Measurements from ENCODE around the gene GPR132. TPM values are rescaled to one million over a fixed set of nuclear protein-coding genes. Genes with fewer than 3 reads are reported as not detected.

GPR132 gene
- total and polyA plus RNA-seq, 4 donors = 2.3 to 19.5 (median 5.7) TPM

DNA sequence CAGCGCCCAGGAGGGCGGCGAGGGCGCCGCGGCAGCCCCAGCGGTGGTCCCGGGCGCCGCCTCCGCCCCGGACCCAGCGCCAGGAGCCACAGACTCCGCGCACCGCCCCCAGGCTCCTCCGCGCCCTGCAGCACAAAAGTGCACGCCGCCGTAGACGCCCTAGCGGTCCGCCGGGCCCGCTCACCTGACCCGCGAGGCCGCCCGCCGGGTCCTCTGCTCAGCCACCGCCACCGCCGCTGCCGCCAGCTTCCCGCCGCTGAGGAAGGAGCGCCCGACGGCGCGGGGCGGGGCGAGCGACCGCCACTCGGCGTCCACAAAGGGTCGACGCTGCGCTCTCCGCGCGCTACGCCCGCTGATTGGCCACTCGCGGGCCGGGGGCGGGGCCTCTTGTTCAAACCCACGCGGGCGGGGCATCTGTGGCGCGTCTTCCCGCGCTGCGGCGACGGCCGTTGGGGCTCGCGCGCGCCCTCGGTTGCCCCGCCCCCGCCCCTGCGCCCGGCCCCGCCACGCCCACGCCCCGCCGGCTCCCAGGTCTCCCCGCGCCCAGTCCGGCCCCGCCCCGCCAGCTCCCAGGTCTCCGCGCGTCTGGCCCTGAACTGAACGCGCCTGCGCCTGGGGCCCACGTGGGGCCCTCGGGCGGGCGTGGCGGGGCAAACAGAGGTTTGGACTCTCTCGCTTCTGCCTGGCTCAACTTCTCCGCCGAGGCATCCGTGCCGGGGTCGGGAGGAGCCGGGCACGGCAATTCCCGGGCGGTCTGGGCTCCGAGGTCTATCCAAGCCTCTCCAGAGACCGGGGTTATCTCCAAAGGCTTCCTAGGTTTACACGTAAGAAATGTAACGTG, 44.2 kb downstream of the GPR132 start, which contains the start of gene CDCA4:
Gene CDCA4 (minus strand): TSS at position 269 of the 841 bp plus-strand sequence. CDS start 9,154 bp downstream, outside the sequence.
- peak within 1 kb of the TSS; percentile 63 to 82 for H3K9ac ChIP-seq (ENCODE audit: insufficient read depth in 1 of 2, low read length in 2 of 2)
- H3K27me3 ChIP-seq (ENCODE audit: control insufficient read depth in 3 of 3, insufficient read depth in 3 of 3, low read length in 2 of 3) = no peaks in the 10 kb centered on the region
- TF ChIP-seq, protein P1, sequence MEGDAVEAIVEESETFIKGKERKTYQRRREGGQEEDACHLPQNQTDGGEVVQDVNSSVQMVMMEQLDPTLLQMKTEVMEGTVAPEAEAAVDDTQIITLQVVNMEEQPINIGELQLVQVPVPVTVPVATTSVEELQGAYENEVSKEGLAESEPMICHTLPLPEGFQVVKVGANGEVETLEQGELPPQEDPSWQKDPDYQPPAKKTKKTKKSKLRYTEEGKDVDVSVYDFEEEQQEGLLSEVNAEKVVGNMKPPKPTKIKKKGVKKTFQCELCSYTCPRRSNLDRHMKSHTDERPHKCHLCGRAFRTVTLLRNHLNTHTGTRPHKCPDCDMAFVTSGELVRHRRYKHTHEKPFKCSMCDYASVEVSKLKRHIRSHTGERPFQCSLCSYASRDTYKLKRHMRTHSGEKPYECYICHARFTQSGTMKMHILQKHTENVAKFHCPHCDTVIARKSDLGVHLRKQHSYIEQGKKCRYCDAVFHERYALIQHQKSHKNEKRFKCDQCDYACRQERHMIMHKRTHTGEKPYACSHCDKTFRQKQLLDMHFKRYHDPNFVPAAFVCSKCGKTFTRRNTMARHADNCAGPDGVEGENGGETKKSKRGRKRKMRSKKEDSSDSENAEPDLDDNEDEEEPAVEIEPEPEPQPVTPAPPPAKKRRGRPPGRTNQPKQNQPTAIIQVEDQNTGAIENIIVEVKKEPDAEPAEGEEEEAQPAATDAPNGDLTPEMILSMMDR (IDR thresholded peaks at IDR 0.05; ENCODE audit: control extremely low read depth, extremely low read depth) = no peak
- H3K4me3 ChIP-seq = peak within 1 kb of the TSS; percentile 92
- H3K27ac ChIP-seq (ENCODE audit: low read depth in 1 of 2, low read length in 1 of 2) = peak within 1 kb of the TSS; percentile 91 to 97
- H3K9me3 ChIP-seq (ENCODE audit: control insufficient read depth in 4 of 4, insufficient read depth in 3 of 4, low read length in 3 of 4) = no peaks in the 10 kb centered on the region
- peak; percentile 97 for ATAC-seq (ENCODE audit: insufficient read depth, low FRiP score)
- no peaks in the 10 kb centered on the region for H3K36me3 ChIP-seq (ENCODE audit: control insufficient read depth in 4 of 4, insufficient read depth in 4 of 4, low read length in 4 of 4)
- DNase-seq = peak; percentile 98
- peaks cover 7 to 36% (median 7%) of the 10 kb centered on the region in 5 donors for H3K4me1 ChIP-seq (ENCODE audit: control insufficient read depth in 5 of 5, insufficient read depth in 5 of 5, low read length in 5 of 5)
- WGBS, 2 donors = 0% methylated on average over 61 to 115 of the region's 115 CpGs

DNA sequence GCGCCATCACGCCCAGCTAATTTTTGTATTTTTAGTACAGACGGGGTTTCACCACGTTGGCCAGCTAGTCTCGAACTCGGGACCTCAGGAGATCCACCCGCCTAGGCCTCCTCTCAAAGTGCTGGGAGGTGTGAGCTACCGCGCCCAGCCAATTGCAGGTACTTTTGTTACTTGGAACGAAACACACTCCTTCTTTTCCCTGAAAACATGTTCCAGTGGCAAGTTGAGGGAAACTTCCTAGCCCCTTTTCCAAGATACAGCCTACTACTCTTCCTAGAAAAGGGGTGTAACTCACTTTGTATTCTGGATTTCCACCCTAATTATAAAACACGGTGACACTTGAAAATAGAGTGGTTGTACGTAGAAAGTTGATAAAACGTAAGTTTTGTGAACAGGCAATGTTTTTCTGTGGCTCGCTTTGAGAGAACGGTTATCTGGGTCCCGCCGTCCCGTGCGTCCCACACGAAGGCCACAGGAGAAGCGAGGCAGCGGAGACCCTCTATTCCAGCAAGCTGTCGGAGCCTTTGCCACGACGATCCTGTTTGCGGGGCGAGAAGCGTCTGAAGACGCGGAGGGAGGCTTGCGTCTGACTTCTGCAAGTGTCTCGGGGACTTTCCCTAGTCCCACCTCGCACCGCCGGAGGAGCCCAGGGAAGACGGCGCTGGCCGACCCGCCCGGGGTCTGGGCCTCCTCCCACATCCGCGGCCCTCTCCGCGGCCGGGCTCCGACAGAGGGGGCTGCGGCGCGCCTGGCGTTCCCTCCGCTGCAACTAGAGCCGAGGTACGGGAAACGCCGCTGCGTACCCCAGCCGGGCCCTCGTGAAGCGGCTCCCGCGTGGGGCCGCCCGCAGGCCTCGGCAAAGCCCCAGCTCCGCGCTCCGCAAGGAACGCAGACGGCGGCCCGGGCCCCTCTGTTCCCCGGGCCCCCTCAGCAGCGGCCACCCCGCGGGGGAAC, 45.1 kb downstream of the GPR132 start:
- no peaks in the 10 kb centered on the region for H3K27me3 ChIP-seq (ENCODE audit: control insufficient read depth in 3 of 3, insufficient read depth in 3 of 3, low read length in 2 of 3)
- H3K4me3 ChIP-seq = peak overlapping the region; percentile 92
- no peaks in the 10 kb centered on the region for H3K9me3 ChIP-seq (ENCODE audit: control insufficient read depth in 4 of 4, insufficient read depth in 3 of 4, low read length in 3 of 4)
- TF ChIP-seq, protein P1 (IDR thresholded peaks at IDR 0.05; ENCODE audit: control extremely low read depth, extremely low read depth) = no peak
- DNase-seq (peak; percentile 58 to 60 (median 60)), ATAC-seq (ENCODE audit: insufficient read depth, low FRiP score) (no peak)
- peak overlapping the region; percentile 77 to 91 for H3K27ac ChIP-seq (ENCODE audit: low read depth in 1 of 2, low read length in 1 of 2)
- H3K4me1 ChIP-seq (ENCODE audit: control insufficient read depth in 5 of 5, insufficient read depth in 5 of 5, low read length in 5 of 5) = peaks cover 5 to 39% (median 7%) of the 10 kb centered on the region in 5 donors
- no peaks in the 10 kb centered on the region for H3K36me3 ChIP-seq (ENCODE audit: control insufficient read depth in 4 of 4, insufficient read depth in 4 of 4, low read length in 4 of 4)
- H3K9ac ChIP-seq (ENCODE audit: insufficient read depth in 1 of 2, low read length in 2 of 2) = peak overlapping the region in 1 of 2 donors; percentile 78
- 6 to 11% methylated on average over 52 to 75 of the region's 75 CpGs for WGBS, 2 donors

DNA sequence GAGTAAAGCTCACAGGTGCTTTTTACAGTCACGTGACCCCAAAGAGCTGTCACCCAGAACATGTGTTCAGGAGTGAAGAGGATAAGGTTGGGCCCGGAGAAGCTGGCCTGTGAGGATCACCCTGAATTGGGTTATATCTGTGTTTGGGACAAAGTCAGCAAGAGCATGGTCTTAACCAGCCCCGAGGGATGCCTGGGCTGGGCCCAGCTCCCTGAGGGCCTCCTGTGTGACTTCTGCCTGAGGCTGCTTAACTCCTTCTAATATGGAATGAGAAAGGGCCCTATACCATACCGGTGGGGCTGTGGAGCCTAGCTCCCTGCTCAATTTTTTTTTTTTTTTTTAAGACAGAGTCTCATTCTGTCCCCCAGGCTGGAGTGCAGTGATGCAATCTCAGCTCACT, 46.8 kb downstream of the GPR132 start:
- 82 to 93% methylated on average over 4 of the region's 4 CpGs for WGBS, 2 donors

More for the DNA sequence above, 46.8 kb downstream of the GPR132 start:
- TF ChIP-seq, protein P1 (IDR thresholded peaks at IDR 0.05; ENCODE audit: control extremely low read depth, extremely low read depth) = no peak
- H3K27me3 ChIP-seq (ENCODE audit: control insufficient read depth in 3 of 3, insufficient read depth in 3 of 3, low read length in 2 of 3) = no peaks in the 10 kb centered on the region
- DNase-seq (no peak), ATAC-seq (ENCODE audit: insufficient read depth, low FRiP score) (no peak)
- H3K36me3 ChIP-seq (ENCODE audit: control insufficient read depth in 4 of 4, insufficient read depth in 4 of 4, low read length in 4 of 4) = no peaks in the 10 kb centered on the region
- no peak overlapping the region for H3K9ac ChIP-seq (ENCODE audit: insufficient read depth in 1 of 2, low read length in 2 of 2)
- no peaks in the 10 kb centered on the region for H3K9me3 ChIP-seq (ENCODE audit: control insufficient read depth in 4 of 4, insufficient read depth in 3 of 4, low read length in 3 of 4)
- no peak overlapping the region for H3K27ac ChIP-seq (ENCODE audit: low read depth in 1 of 2, low read length in 1 of 2)
- peaks cover 5 to 52% (median 9%) of the 10 kb centered on the region in 5 donors for H3K4me1 ChIP-seq (ENCODE audit: control insufficient read depth in 5 of 5, insufficient read depth in 5 of 5, low read length in 5 of 5)
- H3K4me3 ChIP-seq = no peak overlapping the region

All from lung (tissue), 12 donors.